Muscle layer of colon (tissue), 2 donors: Measurements from ENCODE around the gene KDR.

Source experiments
- H3K27ac ChIP-seq: one replicate; pipeline ENCODE4 v1.7.0; 2013; ENCODE audit warnings: low read depth, mild to moderate bottlenecking, low read length, moderate library complexity
- H3K27me3 ChIP-seq, 2 donors: one replicate each; pipeline ENCODE4 v1.7.0; 2013; ENCODE audit warnings: low read length in 2 of 2, mild to moderate bottlenecking in 2 of 2; ENCODE audit not compliant: insufficient read depth in 2 of 2, control insufficient read depth in 1 of 2
- H3K36me3 ChIP-seq: one replicate; pipeline ENCODE4 v1.7.0; 2013; ENCODE audit warnings: mild to moderate bottlenecking, low read length; ENCODE audit not compliant: insufficient read depth
- H3K4me1 ChIP-seq: one replicate; pipeline ENCODE4 v1.7.0; 2013; ENCODE audit warnings: mild to moderate bottlenecking, low read length; ENCODE audit not compliant: insufficient read depth
- H3K4me3 ChIP-seq, 2 donors: one replicate each; pipeline ENCODE4 v1.7.0; 2013; ENCODE audit warnings: low read length in 2 of 2, low read depth in 1 of 2, mild to moderate bottlenecking in 1 of 2, moderate library complexity in 1 of 2
- H3K9ac ChIP-seq: one replicate; pipeline ENCODE4 v1.7.0; 2013; ENCODE audit warnings: low read length
- H3K9me3 ChIP-seq: one replicate; pipeline ENCODE4 v1.7.0; 2013; ENCODE audit warnings: mild to moderate bottlenecking, low read length
- donor health status: abdominal sarcoma.
- donor health status: Adenocarcinoma of cecum.

Gene KDR

GRCh38 chr4:55125087-55125721 is at the start of gene KDR:
KDR (minus strand) TSS chr4:55125595; CDS start chr4:55125293, 302 bp downstream.
- Histone ChIP-seq H3K9me3 (no peaks in the 10 kb centered on the region), H3K4me1 (no peaks in the 10 kb centered on the region), H3K9ac (no peak within 1 kb of the TSS), H3K36me3 (no peaks in the 10 kb centered on the region), H3K27me3 (peaks cover 0 to 7% of the 10 kb centered on the region in 2 donors), H3K4me3 (peak within 1 kb of the TSS in 1 of 2 donors; percentile 23), H3K27ac (no peak within 1 kb of the TSS)

GRCh38 chr4:55173580-55173979 is 48.2 kb upstream of the KDR start:
- Histone ChIP-seq H3K9ac (no peak overlapping the region), H3K4me1 (no peaks in the 10 kb centered on the region), H3K27me3 (no peaks in the 10 kb centered on the region), H3K9me3 (no peaks in the 10 kb centered on the region), H3K36me3 (no peaks in the 10 kb centered on the region), H3K4me3 (no peak overlapping the region), H3K27ac (no peak overlapping the region)

- Histone ChIP-seq H3K9ac (no peak overlapping the region), H3K4me1 (no peaks in the 10 kb centered on the region), H3K36me3 (no peaks in the 10 kb centered on the region), H3K9me3 (no peaks in the 10 kb centered on the region), H3K27me3 (no peaks in the 10 kb centered on the region), H3K27ac (no peak overlapping the region), H3K4me3 (no peak overlapping the region)
Observed at GRCh38 chr4:55172694-55173287, 47.4 kb upstream of the KDR start.

- H3K4me3 ChIP-seq, result no peak overlapping the region
- H3K9me3 ChIP-seq, result no peaks in the 10 kb centered on the region
- no peak overlapping the region for H3K27ac ChIP-seq
- H3K27me3 ChIP-seq, result no peaks in the 10 kb centered on the region
- no peaks in the 10 kb centered on the region for H3K4me1 ChIP-seq
- no peaks in the 10 kb centered on the region for H3K36me3 ChIP-seq
- H3K9ac ChIP-seq, result no peak overlapping the region
Observed at GRCh38 chr4:55170462-55170861, 45.1 kb upstream of the KDR start.

GRCh38 chr4:55169352-55169961 is 44.1 kb upstream of the KDR start:
- no peak overlapping the region for H3K9ac ChIP-seq
- H3K4me3 ChIP-seq, result no peak overlapping the region
- H3K4me1 ChIP-seq, result no peaks in the 10 kb centered on the region
- no peaks in the 10 kb centered on the region for H3K36me3 ChIP-seq
- no peaks in the 10 kb centered on the region for H3K27me3 ChIP-seq
- H3K27ac ChIP-seq, result no peak overlapping the region
- no peaks in the 10 kb centered on the region for H3K9me3 ChIP-seq

GRCh38 chr4:55162396-55162795 is 37.0 kb upstream of the KDR start:
- Histone ChIP-seq H3K9me3 (no peaks in the 10 kb centered on the region), H3K27me3 (no peaks in the 10 kb centered on the region), H3K4me3 (no peak overlapping the region), H3K9ac (no peak overlapping the region), H3K27ac (no peak overlapping the region), H3K4me1 (no peaks in the 10 kb centered on the region), H3K36me3 (no peaks in the 10 kb centered on the region)

GRCh38 chr4:55161739-55162138 is 36.3 kb upstream of the KDR start:
- Histone ChIP-seq H3K27me3 (no peaks in the 10 kb centered on the region), H3K9me3 (no peaks in the 10 kb centered on the region), H3K9ac (no peak overlapping the region), H3K4me1 (no peaks in the 10 kb centered on the region), H3K27ac (no peak overlapping the region), H3K4me3 (no peak overlapping the region), H3K36me3 (no peaks in the 10 kb centered on the region)

GRCh38 chr4:55159851-55160250 is 34.5 kb upstream of the KDR start:
- Histone ChIP-seq H3K9ac (no peak overlapping the region), H3K27me3 (no peaks in the 10 kb centered on the region), H3K27ac (no peak overlapping the region), H3K9me3 (no peaks in the 10 kb centered on the region), H3K4me1 (no peaks in the 10 kb centered on the region), H3K36me3 (no peaks in the 10 kb centered on the region), H3K4me3 (no peak overlapping the region)

GRCh38 chr4:55158957-55159356 is 33.6 kb upstream of the KDR start:
- Histone ChIP-seq H3K4me1 (no peaks in the 10 kb centered on the region), H3K27ac (no peak overlapping the region), H3K27me3 (no peaks in the 10 kb centered on the region), H3K36me3 (no peaks in the 10 kb centered on the region), H3K9ac (no peak overlapping the region), H3K4me3 (no peak overlapping the region), H3K9me3 (no peaks in the 10 kb centered on the region)

- no peak overlapping the region for H3K4me3 ChIP-seq
- H3K9ac ChIP-seq, result no peak overlapping the region
- no peaks in the 10 kb centered on the region for H3K4me1 ChIP-seq
- H3K36me3 ChIP-seq, result no peaks in the 10 kb centered on the region
- H3K27ac ChIP-seq, result no peak overlapping the region
- H3K27me3 ChIP-seq, result no peaks in the 10 kb centered on the region
- no peaks in the 10 kb centered on the region for H3K9me3 ChIP-seq
Observed at GRCh38 chr4:55157559-55158277, 32.3 kb upstream of the KDR start.

- Histone ChIP-seq H3K27me3 (no peaks in the 10 kb centered on the region), H3K4me1 (no peaks in the 10 kb centered on the region), H3K9me3 (no peaks in the 10 kb centered on the region), H3K9ac (no peak overlapping the region), H3K36me3 (no peaks in the 10 kb centered on the region), H3K27ac (no peak overlapping the region), H3K4me3 (no peak overlapping the region)
Observed at GRCh38 chr4:55154933-55155332, 29.5 kb upstream of the KDR start.
